ENCODE results near the gene EIF3A.
"Not testable (repeated sequence)": the region's sequence is repeated elsewhere in the genome, so short reads cannot be mapped to it uniquely, and the experiment has no call there.

Gene EIF3A

GRCh38 chr10:119080521-119081259 lies at the start of gene EIF3A:
Gene EIF3A (minus strand): TSS chr10:119080817. CDS start chr10:119080676, 141 bp downstream.
- peak; percentile 93 for DNase-seq (ENCODE audit: low read depth)

GRCh38 chr10:119129721-119130120 lies 49.1 kb upstream of the EIF3A start:
- DNase-seq (ENCODE audit: low read depth): no peak

GRCh38 chr10:119125942-119126341 lies 45.3 kb upstream of the EIF3A start:
- no peak for DNase-seq (ENCODE audit: low read depth)

GRCh38 chr10:119120875-119121274 lies 40.3 kb upstream of the EIF3A start:
- no peak for DNase-seq (ENCODE audit: low read depth)

- DNase-seq (ENCODE audit: low read depth): peak; percentile 65
Observed at GRCh38 chr10:119120413-119120867, 39.8 kb upstream of the EIF3A start.

GRCh38 chr10:119119400-119119799 lies 38.8 kb upstream of the EIF3A start:
- no peak for DNase-seq (ENCODE audit: low read depth)

- no peak for DNase-seq (ENCODE audit: low read depth)
Observed at GRCh38 chr10:119118231-119118630, 37.6 kb upstream of the EIF3A start.

- no peak for DNase-seq (ENCODE audit: low read depth)
Observed at GRCh38 chr10:119116326-119116951, 35.8 kb upstream of the EIF3A start.

GRCh38 chr10:119115926-119116325 lies 35.3 kb upstream of the EIF3A start:
- DNase-seq (ENCODE audit: low read depth): peak; percentile 48

GRCh38 chr10:119113751-119114732 lies 33.4 kb upstream of the EIF3A start:
- DNase-seq (ENCODE audit: low read depth): peak; percentile 94

GRCh38 chr10:119112056-119112455 lies 31.4 kb upstream of the EIF3A start:
- DNase-seq (ENCODE audit: low read depth): peak; percentile 88

GRCh38 chr10:119107771-119108170 lies 27.2 kb upstream of the EIF3A start:
- not testable (repeated sequence) for DNase-seq (ENCODE audit: low read depth)

- not testable (repeated sequence) for DNase-seq (ENCODE audit: low read depth)
Observed at GRCh38 chr10:119107106-119107505, 26.5 kb upstream of the EIF3A start.

- not testable (repeated sequence) for DNase-seq (ENCODE audit: low read depth)
Observed at GRCh38 chr10:119105899-119106298, 25.3 kb upstream of the EIF3A start.

- no peak for DNase-seq (ENCODE audit: low read depth)
Observed at GRCh38 chr10:119105155-119105554, 24.5 kb upstream of the EIF3A start.

- peak; percentile 31 for DNase-seq (ENCODE audit: low read depth)
Observed at GRCh38 chr10:119104654-119105015, 24.0 kb upstream of the EIF3A start.

GRCh38 chr10:119103903-119104653 lies 23.5 kb upstream of the EIF3A start, which contains the start of gene DENND10:
Gene DENND10 (plus strand): TSS chr10:119104113. CDS start chr10:119104143, 30 bp downstream.
- DNase-seq (ENCODE audit: low read depth): peak; percentile 79

GRCh38 chr10:119103241-119103902 lies 22.8 kb upstream of the EIF3A start:
- no peak for DNase-seq (ENCODE audit: low read depth)

GRCh38 chr10:119101366-119102098 lies 20.9 kb upstream of the EIF3A start:
- no peak for DNase-seq (ENCODE audit: low read depth)

Data from ELR (cell line).